ENCODE measurements around the gene RABGGTA.

DNA sequence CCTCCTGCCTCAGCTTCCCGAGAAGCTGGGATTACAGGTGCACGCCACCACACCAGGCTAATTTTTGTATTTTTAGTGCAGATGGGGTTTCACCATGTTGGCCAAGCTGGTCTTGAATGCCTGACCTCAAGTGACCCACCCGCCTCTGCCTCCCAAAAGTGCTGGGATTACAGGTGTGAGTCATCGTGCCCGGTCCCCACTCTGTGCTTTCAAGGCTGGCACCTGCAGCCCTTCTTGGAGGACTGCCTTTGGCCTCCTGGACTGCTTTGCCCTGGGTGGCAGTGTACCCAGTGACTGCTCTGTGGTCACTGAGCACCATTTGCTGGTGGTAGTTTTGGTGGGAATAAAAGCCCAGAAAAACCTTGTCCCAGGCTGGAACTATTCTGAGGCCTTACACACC lies 15.6 kb upstream of the RABGGTA start:
- no peak for TF ChIP-seq EZH2 (optimal IDR thresholded peaks at IDR 0.05; ENCODE audit: low read depth, low read length)
- TF ChIP-seq, protein P1, sequence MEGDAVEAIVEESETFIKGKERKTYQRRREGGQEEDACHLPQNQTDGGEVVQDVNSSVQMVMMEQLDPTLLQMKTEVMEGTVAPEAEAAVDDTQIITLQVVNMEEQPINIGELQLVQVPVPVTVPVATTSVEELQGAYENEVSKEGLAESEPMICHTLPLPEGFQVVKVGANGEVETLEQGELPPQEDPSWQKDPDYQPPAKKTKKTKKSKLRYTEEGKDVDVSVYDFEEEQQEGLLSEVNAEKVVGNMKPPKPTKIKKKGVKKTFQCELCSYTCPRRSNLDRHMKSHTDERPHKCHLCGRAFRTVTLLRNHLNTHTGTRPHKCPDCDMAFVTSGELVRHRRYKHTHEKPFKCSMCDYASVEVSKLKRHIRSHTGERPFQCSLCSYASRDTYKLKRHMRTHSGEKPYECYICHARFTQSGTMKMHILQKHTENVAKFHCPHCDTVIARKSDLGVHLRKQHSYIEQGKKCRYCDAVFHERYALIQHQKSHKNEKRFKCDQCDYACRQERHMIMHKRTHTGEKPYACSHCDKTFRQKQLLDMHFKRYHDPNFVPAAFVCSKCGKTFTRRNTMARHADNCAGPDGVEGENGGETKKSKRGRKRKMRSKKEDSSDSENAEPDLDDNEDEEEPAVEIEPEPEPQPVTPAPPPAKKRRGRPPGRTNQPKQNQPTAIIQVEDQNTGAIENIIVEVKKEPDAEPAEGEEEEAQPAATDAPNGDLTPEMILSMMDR (IDR thresholded peaks at IDR 0.05; ENCODE audit: low read length): no peak
